IMR-90 (cell line): ENCODE measurements around the gene HDAC9. TPM values are rescaled to one million over a fixed set of nuclear protein-coding genes. Genes with fewer than 3 reads are reported as not detected.

Source experiments
- ATAC-seq: fragments of 200-7000 bp; cut with Tn5 transposase; 2 replicates; pipeline ENCODE4 v1.9.1; 2020; ENCODE audit warnings: low read depth, mild to moderate bottlenecking, moderate library complexity
- BruUV-seq: library from RNA; stranded (reverse); fragments of 400-500 nt; replicated peaks from 2 replicates; lab custom pipeline; 2021; lab: Mats Ljungman, UMichigan
- CTCF ChIA-PET: fragments of 300-600 bp; formaldehyde crosslinking; extraction: SDS; loops from one replicate; lab custom pipeline; 2021; ENCODE audit warnings: antibody characterized with exemption; lab: Yijun Ruan, JAX
- POLR2A ChIA-PET: fragments of 300-600 bp; sonication (Branson Sonifier 250); formaldehyde crosslinking; loops from one replicate; lab custom pipeline; 2022; ENCODE audit warnings: antibody characterized with exemption; ENCODE audit not compliant: unreplicated experiment; lab: Charles Lee
- DNase-seq: peaks from one replicate; pipeline ENCODE4 v3.0.0; 2013
- H2AFZ ChIP-seq: replicated peaks from 2 replicates; pipeline ENCODE3; 2013; ENCODE audit warnings: low read length, mild to moderate bottlenecking; ENCODE audit not compliant: poor library complexity
- H2AK5ac ChIP-seq: 2 replicates; pipeline ENCODE4 v1.6.1; 2013; ENCODE audit warnings: low read depth, low read length, inconsistent platforms
- H2AK9ac ChIP-seq: replicated peaks from 2 replicates; pipeline ENCODE3; 2013; ENCODE audit warnings: mild to moderate bottlenecking, low read depth, low read length, moderate library complexity; ENCODE audit not compliant: poor library complexity
- H2BK120ac ChIP-seq: 2 replicates; pipeline ENCODE4 v1.6.1; 2013; ENCODE audit warnings: low read depth, low read length, inconsistent platforms
- H2BK15ac ChIP-seq: 3 replicates; pipeline ENCODE4 v1.6.1; 2013; ENCODE audit warnings: low read depth, low read length, inconsistent platforms
- H2BK20ac ChIP-seq: 2 replicates; pipeline ENCODE4 v1.6.1; 2013; ENCODE audit warnings: low read depth, mild to moderate bottlenecking, inconsistent platforms, low read length, moderate library complexity
- H2BK5ac ChIP-seq: 2 replicates; pipeline ENCODE4 v1.6.1; 2013; ENCODE audit warnings: mild to moderate bottlenecking, low read depth, low read length, inconsistent platforms; ENCODE audit not compliant: poor library complexity, severe bottlenecking
- H3K14ac ChIP-seq: replicated peaks from 2 replicates; pipeline ENCODE4 v1.6.1; 2013; ENCODE audit warnings: low read depth, low read length, inconsistent platforms
- H3K18ac ChIP-seq: 2 replicates; pipeline ENCODE4 v1.6.1; 2013; ENCODE audit warnings: low read depth, low read length, control low read depth
- H3K23ac ChIP-seq: 2 replicates; pipeline ENCODE4 v1.6.1; 2013; ENCODE audit warnings: low read depth, low read length, inconsistent platforms
- H3K27ac ChIP-seq: 2 replicates; pipeline ENCODE4 v1.5.1; 2013; ENCODE audit warnings: mild to moderate bottlenecking, control low read depth, low read length; ENCODE audit not compliant: insufficient read depth
- H3K27me3 ChIP-seq: 2 replicates; pipeline ENCODE4 v1.6.1; 2013; ENCODE audit warnings: low read length; ENCODE audit not compliant: control insufficient read depth, insufficient read depth
- H3K36me3 ChIP-seq: 2 replicates; pipeline ENCODE4 v1.6.1; 2013; ENCODE audit warnings: low read length, mixed read lengths; ENCODE audit not compliant: control insufficient read depth, insufficient read depth
- H3K4ac ChIP-seq: 2 replicates; pipeline ENCODE4 v1.6.1; 2013; ENCODE audit warnings: low read depth, low read length, inconsistent platforms
- H3K4me1 ChIP-seq: 2 replicates; pipeline ENCODE4 v1.6.1; 2013; ENCODE audit warnings: low read length, mixed read lengths; ENCODE audit not compliant: control insufficient read depth, insufficient read depth
- H3K4me2 ChIP-seq: 2 replicates; pipeline ENCODE4 v1.6.1; 2013; ENCODE audit warnings: low read depth, mild to moderate bottlenecking, control low read depth, low read length, moderate library complexity
- H3K4me3 ChIP-seq: 2 replicates; pipeline ENCODE4 v1.5.1; 2013; ENCODE audit warnings: low read depth, mild to moderate bottlenecking, control low read depth, low read length, moderate library complexity; ENCODE audit not compliant: insufficient read depth
- H3K56ac ChIP-seq: 2 replicates; pipeline ENCODE4 v1.6.1; 2013; ENCODE audit warnings: low read length, inconsistent platforms; ENCODE audit not compliant: insufficient read depth; ENCODE audit errors: extremely low read depth
- H3K79me1 ChIP-seq, 2 experiments: 2 replicates each; pipeline ENCODE4 v1.6.1; 2013; ENCODE audit warnings: low read length in 2 of 2, inconsistent platforms in 1 of 2, low read depth in 1 of 2
- H3K9ac ChIP-seq: 2 replicates; pipeline ENCODE4 v1.6.1; 2013; ENCODE audit warnings: low read depth, low read length, control low read depth
- H3K9me1 ChIP-seq: 2 replicates; pipeline ENCODE4 v1.6.1; 2013; ENCODE audit warnings: low read length, inconsistent platforms; ENCODE audit not compliant: insufficient read depth
- H3K9me3 ChIP-seq: 2 replicates; pipeline ENCODE4 v1.6.1; 2013; ENCODE audit warnings: low read length; ENCODE audit not compliant: control insufficient read depth, insufficient read depth
- H4K20me1 ChIP-seq: 2 replicates; pipeline ENCODE4 v1.6.1; 2013; ENCODE audit warnings: low read length, inconsistent platforms; ENCODE audit not compliant: insufficient read depth
- H4K5ac ChIP-seq: 2 replicates; pipeline ENCODE4 v1.6.1; 2013; ENCODE audit warnings: mild to moderate bottlenecking, low read depth, low read length, control low read depth
- H4K8ac ChIP-seq, 2 experiments: 2 replicates each; pipeline ENCODE4 v1.6.1; 2013; ENCODE audit warnings: low read depth in 2 of 2, low read length in 2 of 2, control low read depth in 1 of 2, inconsistent platforms in 1 of 2
- H4K91ac ChIP-seq: 2 replicates; pipeline ENCODE4 v1.6.1; 2013; ENCODE audit warnings: low read depth, low read length, inconsistent platforms; ENCODE audit not compliant: insufficient read depth
- BHLHE40 ChIP-seq: fragments of 150-350 bp; IDR thresholded peaks from 2 replicates; pipeline ENCODE4 v1.6.1; 2016; ENCODE audit warnings: mild to moderate bottlenecking, low read depth, low read length
- CEBPB ChIP-seq: IDR thresholded peaks from 2 replicates; pipeline ENCODE4 v1.6.1; 2012; ENCODE audit warnings: low read depth, low read length, improper control_type of control experiment
- FOS ChIP-seq: fragments of 150-350 bp; IDR thresholded peaks from 2 replicates; pipeline ENCODE4 v1.6.1; 2016; ENCODE audit warnings: low read depth, low read length
- MAFK ChIP-seq: IDR thresholded peaks from 2 replicates; pipeline ENCODE4 v1.6.1; 2012; ENCODE audit warnings: low read depth, low read length, improper control_type of control experiment
- MAZ ChIP-seq: IDR thresholded peaks from 2 replicates; pipeline ENCODE4 v1.6.1; 2012; ENCODE audit warnings: low read depth, mild to moderate bottlenecking, low read length, improper control_type of control experiment, moderate library complexity, borderline replicate concordance
- MXI1 ChIP-seq: IDR thresholded peaks from 2 replicates; pipeline ENCODE4 v1.6.1; 2012; ENCODE audit warnings: low read depth, mild to moderate bottlenecking, low read length, moderate library complexity, borderline replicate concordance
- NFE2L2 ChIP-seq: fragments of 150-350 bp; IDR thresholded peaks from 2 replicates; pipeline ENCODE4 v1.6.1; 2016; ENCODE audit warnings: low read depth, mild to moderate bottlenecking, low read length
- POLR2A ChIP-seq: IDR thresholded peaks from 2 replicates; pipeline ENCODE4 v1.6.1; 2012; ENCODE audit warnings: mild to moderate bottlenecking, low read depth, low read length
- RCOR1 ChIP-seq: IDR thresholded peaks from 2 replicates; pipeline ENCODE4 v1.6.1; 2012; ENCODE audit warnings: mild to moderate bottlenecking, low read length, improper control_type of control experiment; ENCODE audit not compliant: insufficient replicate concordance
- RFX5 ChIP-seq: IDR thresholded peaks from 2 replicates; pipeline ENCODE4 v1.8.0; 2012; ENCODE audit warnings: low read depth, mild to moderate bottlenecking, low read length, moderate library complexity
- SMC3 ChIP-seq: fragments of 150-350 bp; IDR thresholded peaks from 2 replicates; pipeline ENCODE4 v1.6.1; 2016; ENCODE audit warnings: low read depth, mild to moderate bottlenecking, antibody characterized with exemption, low read length, moderate library complexity
- WGBS, 2 experiments: methylation state at CpG; one replicate each; pipeline versions ENCODE4 v1.1.5 to v1.1.7; 2013; ENCODE audit warnings: missing lambda C conversion rate in 2 of 2; ENCODE audit not compliant: insufficient read length in 1 of 2; ENCODE audit errors: extremely low coverage in 2 of 2; 5-methylcytosine and 5-hydroxymethylcytosine counted together
- dilution Hi-C: fragments of 300-500 bp; cut with HindIII; formaldehyde crosslinking; loops from one replicate; pipeline ENCODE4 v1.14.3; 2018; ENCODE audit warnings: low sequenced_read_pairs; ENCODE audit not compliant: unreplicated experiment
- in situ Hi-C: fragments of 300-500 bp; cut with MboI; formaldehyde crosslinking; loops from 3 replicates; pipeline ENCODE4 v1.14.3; 2019; ENCODE audit warnings: low sequenced_read_pairs, inconsistent platforms, mixed read lengths
- intact Hi-C: fragments of 100-400 bp; cut with micrococcal nuclease; formaldehyde crosslinking; loops from 2 replicates; pipeline ENCODE4 v1.10.0; 2022
- polyA plus RNA-seq, 3 experiments: library from polyadenylated mRNA; depleted of rRNA; stranded (reverse); fragments of >200 nt; gene quantifications; 2 replicates each; pipeline ENCODE4 v1.2.3, GENCODE V29; 2012; ENCODE audit warnings: low replicate concordance in 1 of 3
- total RNA-seq: library from RNA; depleted of rRNA; stranded (reverse); fragments of >200 nt; gene quantifications from 2 replicates; pipeline ENCODE4 v1.2.3, GENCODE V29; 2012
- TF ChIP-seq, protein P1 (sequence below): fragments of 150-350 bp; IDR thresholded peaks from 2 replicates; pipeline ENCODE4 v1.6.1; 2016; ENCODE audit warnings: low read depth, mild to moderate bottlenecking, low read length, moderate library complexity, borderline replicate concordance
- TF ChIP-seq, protein P2 (sequence below): conservative IDR thresholded peaks from 2 replicates; pipeline ENCODE4 v1.5.1; 2012; ENCODE audit warnings: mild to moderate bottlenecking, low read depth, low read length, improper control_type of control experiment
- TF ChIP-seq, protein P3 (sequence below): fragments of 150-350 bp; IDR thresholded peaks from 2 replicates; pipeline ENCODE4 v1.6.1; 2017; ENCODE audit warnings: mild to moderate bottlenecking, antibody characterized with exemption, low read length, low read depth

HDAC9 gene
- total and polyA plus RNA-seq, 2 of the 4 experiments (the other 2 are of a cell fraction): 4.3 to 24.7 TPM

DNA sequence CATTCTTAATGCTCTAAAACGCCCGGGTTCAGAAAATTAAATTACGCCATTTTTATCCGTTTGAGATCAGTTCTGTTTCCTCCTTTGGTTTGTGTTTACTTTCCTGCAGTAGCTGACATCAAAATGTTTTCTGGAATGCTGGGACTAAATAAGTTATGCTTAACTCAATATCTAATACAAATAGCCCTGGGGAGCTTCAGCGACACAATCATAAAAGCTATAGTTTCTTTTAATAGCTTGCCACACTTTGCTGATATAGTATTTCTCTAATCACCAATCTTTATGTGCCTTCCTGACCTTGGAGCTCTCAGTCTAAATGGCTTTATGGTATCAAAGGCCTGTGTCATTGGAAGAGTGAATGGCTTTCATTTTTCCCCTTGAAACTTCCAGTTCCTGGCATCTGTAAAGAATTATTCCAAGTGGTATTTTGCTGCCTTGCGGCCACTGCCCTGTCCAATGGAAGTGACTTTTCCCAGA is 202.7 kb downstream of the HDAC9 start:
- H2AK5ac ChIP-seq: no peak overlapping the region
- no peaks in the 10 kb centered on the region for H3K36me3 ChIP-seq
- no peak overlapping the region for H2BK15ac ChIP-seq
- DNase-seq: no peak
- ATAC-seq: no peak
- intact Hi-C loops: no loop called here
- no peak overlapping the region for H3K27ac ChIP-seq
- no TSS peak for BruUV-seq
- ChIA-PET CTCF (no interaction called here), POLR2A (no interaction called here)
- in situ Hi-C loops: loop anchor here (10.0 to 25.0 kb wide), 2 partner anchors 417 to 739 kb away; partner anchors contain the start of gene TWIST1
- peaks cover 2% of the 10 kb centered on the region; the same call in 1 of the 2 replicates for H3K9me1 ChIP-seq
- H4K5ac ChIP-seq: no peak overlapping the region
- H3K4me2 ChIP-seq: no peak overlapping the region
- H3K56ac ChIP-seq: no peak overlapping the region
- no peak overlapping the region for H3K4me3 ChIP-seq
- H3K79me1 ChIP-seq: no peaks in the 10 kb centered on the region
- no peak overlapping the region for H3K9ac ChIP-seq
- H4K91ac ChIP-seq: no peak overlapping the region
- H3K4ac ChIP-seq: no peak overlapping the region
- no peaks in the 10 kb centered on the region for H4K20me1 ChIP-seq
- H3K23ac ChIP-seq: no peak overlapping the region
- H4K8ac ChIP-seq: no peak overlapping the region
- no CpG with 5 or more reads among the region's 6 CpGs for WGBS, 2 experiments
- dilution Hi-C loops: no loop called here
- H3K4me1 ChIP-seq: no peaks in the 10 kb centered on the region
- no peak overlapping the region for H2AFZ ChIP-seq
- H2BK120ac ChIP-seq: no peak overlapping the region
- H3K9me3 ChIP-seq: no peaks in the 10 kb centered on the region
- no peak overlapping the region for H2AK9ac ChIP-seq
- no peaks in the 10 kb centered on the region for H3K27me3 ChIP-seq
- H2BK20ac ChIP-seq: no peak overlapping the region
- no peak overlapping the region for H2BK5ac ChIP-seq
- H3K18ac ChIP-seq: no peak overlapping the region
- TF ChIP-seq NFE2L2 (no peak), FOS (no peak), CEBPB (no peak), BHLHE40 (no peak), MAZ (no peak), POLR2A (no peak), SMC3 (no peak), MAFK (no peak), MXI1 (no peak), RCOR1 (no peak), RFX5 (no peak)
- TF ChIP-seq, protein P1, sequence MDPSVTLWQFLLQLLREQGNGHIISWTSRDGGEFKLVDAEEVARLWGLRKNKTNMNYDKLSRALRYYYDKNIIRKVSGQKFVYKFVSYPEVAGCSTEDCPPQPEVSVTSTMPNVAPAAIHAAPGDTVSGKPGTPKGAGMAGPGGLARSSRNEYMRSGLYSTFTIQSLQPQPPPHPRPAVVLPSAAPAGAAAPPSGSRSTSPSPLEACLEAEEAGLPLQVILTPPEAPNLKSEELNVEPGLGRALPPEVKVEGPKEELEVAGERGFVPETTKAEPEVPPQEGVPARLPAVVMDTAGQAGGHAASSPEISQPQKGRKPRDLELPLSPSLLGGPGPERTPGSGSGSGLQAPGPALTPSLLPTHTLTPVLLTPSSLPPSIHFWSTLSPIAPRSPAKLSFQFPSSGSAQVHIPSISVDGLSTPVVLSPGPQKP: no peak
- TF ChIP-seq, protein P2, sequence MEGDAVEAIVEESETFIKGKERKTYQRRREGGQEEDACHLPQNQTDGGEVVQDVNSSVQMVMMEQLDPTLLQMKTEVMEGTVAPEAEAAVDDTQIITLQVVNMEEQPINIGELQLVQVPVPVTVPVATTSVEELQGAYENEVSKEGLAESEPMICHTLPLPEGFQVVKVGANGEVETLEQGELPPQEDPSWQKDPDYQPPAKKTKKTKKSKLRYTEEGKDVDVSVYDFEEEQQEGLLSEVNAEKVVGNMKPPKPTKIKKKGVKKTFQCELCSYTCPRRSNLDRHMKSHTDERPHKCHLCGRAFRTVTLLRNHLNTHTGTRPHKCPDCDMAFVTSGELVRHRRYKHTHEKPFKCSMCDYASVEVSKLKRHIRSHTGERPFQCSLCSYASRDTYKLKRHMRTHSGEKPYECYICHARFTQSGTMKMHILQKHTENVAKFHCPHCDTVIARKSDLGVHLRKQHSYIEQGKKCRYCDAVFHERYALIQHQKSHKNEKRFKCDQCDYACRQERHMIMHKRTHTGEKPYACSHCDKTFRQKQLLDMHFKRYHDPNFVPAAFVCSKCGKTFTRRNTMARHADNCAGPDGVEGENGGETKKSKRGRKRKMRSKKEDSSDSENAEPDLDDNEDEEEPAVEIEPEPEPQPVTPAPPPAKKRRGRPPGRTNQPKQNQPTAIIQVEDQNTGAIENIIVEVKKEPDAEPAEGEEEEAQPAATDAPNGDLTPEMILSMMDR: no peak
- TF ChIP-seq, protein P3, sequence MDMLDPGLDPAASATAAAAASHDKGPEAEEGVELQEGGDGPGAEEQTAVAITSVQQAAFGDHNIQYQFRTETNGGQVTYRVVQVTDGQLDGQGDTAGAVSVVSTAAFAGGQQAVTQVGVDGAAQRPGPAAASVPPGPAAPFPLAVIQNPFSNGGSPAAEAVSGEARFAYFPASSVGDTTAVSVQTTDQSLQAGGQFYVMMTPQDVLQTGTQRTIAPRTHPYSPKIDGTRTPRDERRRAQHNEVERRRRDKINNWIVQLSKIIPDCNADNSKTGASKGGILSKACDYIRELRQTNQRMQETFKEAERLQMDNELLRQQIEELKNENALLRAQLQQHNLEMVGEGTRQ: no peak
- H3K14ac ChIP-seq: no peak overlapping the region
